ENCODE data around the gene DYNC1I1. TPM values are rescaled to one million over a fixed set of nuclear protein-coding genes. Genes with fewer than 3 reads are reported as not detected.

Gene DYNC1I1
- total and polyA plus RNA-seq, 2 of the 4 experiments (the other 2 are of a cell fraction), result under 0.01 to 0.15 TPM

GRCh38 chr7:96111405-96111804 is 339.1 kb downstream of the DYNC1I1 start:
- Histone ChIP-seq H3K56ac (ENCODE audit: extremely low read depth, insufficient read depth, low read length) (no peak overlapping the region), H2BK20ac (ENCODE audit: low read depth, low read length) (no peak overlapping the region), H3K14ac (replicated peaks; ENCODE audit: low read depth, low read length) (no peak overlapping the region), H3K27ac (ENCODE audit: insufficient read depth, low read length) (no peak overlapping the region), H2BK120ac (ENCODE audit: low read depth, low read length) (no peak overlapping the region), H4K8ac (ENCODE audit: low read depth in 2 of 2, low read length in 2 of 2) (no peak overlapping the region), H3K36me3 (ENCODE audit: control insufficient read depth, insufficient read depth, low read length) (no peaks in the 10 kb centered on the region), H3K27me3 (ENCODE audit: control insufficient read depth, insufficient read depth, low read length) (no peaks in the 10 kb centered on the region), H3K4me1 (ENCODE audit: control insufficient read depth, insufficient read depth, low read length) (no peaks in the 10 kb centered on the region), H2AK5ac (ENCODE audit: low read depth, low read length) (no peak overlapping the region), H3K4ac (ENCODE audit: low read depth, low read length) (no peak overlapping the region), H3K23ac (ENCODE audit: low read depth, low read length) (no peak overlapping the region), H3K4me3 (ENCODE audit: insufficient read depth, low read depth, low read length) (no peak overlapping the region), H2AK9ac (replicated peaks; ENCODE audit: low read depth, low read length, poor library complexity) (no peak overlapping the region), H3K9me1 (ENCODE audit: insufficient read depth, low read length) (no peaks in the 10 kb centered on the region), H3K18ac (ENCODE audit: low read depth, low read length) (no peak overlapping the region), H2BK5ac (ENCODE audit: low read depth, low read length, poor library complexity, severe bottlenecking) (no peak overlapping the region), H3K4me2 (ENCODE audit: low read depth, low read length) (no peak overlapping the region), H4K5ac (ENCODE audit: low read depth, low read length) (no peak overlapping the region), H4K91ac (ENCODE audit: insufficient read depth, low read depth, low read length) (no peak overlapping the region), H3K9me3 (ENCODE audit: control insufficient read depth, insufficient read depth, low read length) (no peaks in the 10 kb centered on the region), H2BK15ac (ENCODE audit: low read depth, low read length) (no peak overlapping the region), H2AFZ (replicated peaks; ENCODE audit: low read length, poor library complexity) (no peak overlapping the region), H3K79me1 (ENCODE audit: low read depth in 1 of 2, low read length in 2 of 2) (no peaks in the 10 kb centered on the region), H3K9ac (ENCODE audit: low read depth, low read length) (no peak overlapping the region), H4K20me1 (ENCODE audit: insufficient read depth, low read length) (no peaks in the 10 kb centered on the region)
- ChIA-PET CTCF (no interaction called here), POLR2A (ENCODE audit: unreplicated experiment) (no interaction called here)
- in situ Hi-C loops (cut with MboI; ENCODE audit: low sequenced_read_pairs) (no loop called here), dilution Hi-C loops (cut with HindIII; ENCODE audit: low sequenced_read_pairs, unreplicated experiment) (no loop called here), intact Hi-C loops (cut with micrococcal nuclease) (no loop called here)
- BruUV-seq (replicated peaks), result no TSS peak
- no peak for ATAC-seq (ENCODE audit: low read depth)
- no peak for DNase-seq
- TF ChIP-seq FOS (IDR thresholded peaks at IDR 0.05; ENCODE audit: low read depth, low read length), result no peak
- TF ChIP-seq CTCF (conservative IDR thresholded peaks at IDR 0.05; ENCODE audit: low read depth, low read length), result no peak
- no peak for TF ChIP-seq ELK1 (IDR thresholded peaks at IDR 0.05; ENCODE audit: borderline replicate concordance, low read depth, low read length)
- TF ChIP-seq MAFK (IDR thresholded peaks at IDR 0.05; ENCODE audit: low read depth, low read length), result no peak
- TF ChIP-seq NFE2L2 (IDR thresholded peaks at IDR 0.05; ENCODE audit: low read depth, low read length), result no peak
- no peak for TF ChIP-seq MXI1 (IDR thresholded peaks at IDR 0.05; ENCODE audit: borderline replicate concordance, low read depth, low read length)
- no peak for TF ChIP-seq RAD21 (IDR thresholded peaks at IDR 0.05; ENCODE audit: low read length)
- no peak for TF ChIP-seq USF2 (IDR thresholded peaks at IDR 0.05; ENCODE audit: low read depth, low read length)
- no peak for TF ChIP-seq SMC3 (IDR thresholded peaks at IDR 0.05; ENCODE audit: low read depth, low read length)
- TF ChIP-seq CEBPB (IDR thresholded peaks at IDR 0.05; ENCODE audit: low read depth, low read length), result no peak
